Embryonic facial prominence (tissue), 1 donor: ENCODE measurements around the gene GPAT3.

Experiments
- DNase-seq: peaks from one replicate; pipeline ENCODE4 v3.0.0-alpha.2; 2016; ENCODE audit errors: extremely low spot score

The GPAT3 gene

DNA sequence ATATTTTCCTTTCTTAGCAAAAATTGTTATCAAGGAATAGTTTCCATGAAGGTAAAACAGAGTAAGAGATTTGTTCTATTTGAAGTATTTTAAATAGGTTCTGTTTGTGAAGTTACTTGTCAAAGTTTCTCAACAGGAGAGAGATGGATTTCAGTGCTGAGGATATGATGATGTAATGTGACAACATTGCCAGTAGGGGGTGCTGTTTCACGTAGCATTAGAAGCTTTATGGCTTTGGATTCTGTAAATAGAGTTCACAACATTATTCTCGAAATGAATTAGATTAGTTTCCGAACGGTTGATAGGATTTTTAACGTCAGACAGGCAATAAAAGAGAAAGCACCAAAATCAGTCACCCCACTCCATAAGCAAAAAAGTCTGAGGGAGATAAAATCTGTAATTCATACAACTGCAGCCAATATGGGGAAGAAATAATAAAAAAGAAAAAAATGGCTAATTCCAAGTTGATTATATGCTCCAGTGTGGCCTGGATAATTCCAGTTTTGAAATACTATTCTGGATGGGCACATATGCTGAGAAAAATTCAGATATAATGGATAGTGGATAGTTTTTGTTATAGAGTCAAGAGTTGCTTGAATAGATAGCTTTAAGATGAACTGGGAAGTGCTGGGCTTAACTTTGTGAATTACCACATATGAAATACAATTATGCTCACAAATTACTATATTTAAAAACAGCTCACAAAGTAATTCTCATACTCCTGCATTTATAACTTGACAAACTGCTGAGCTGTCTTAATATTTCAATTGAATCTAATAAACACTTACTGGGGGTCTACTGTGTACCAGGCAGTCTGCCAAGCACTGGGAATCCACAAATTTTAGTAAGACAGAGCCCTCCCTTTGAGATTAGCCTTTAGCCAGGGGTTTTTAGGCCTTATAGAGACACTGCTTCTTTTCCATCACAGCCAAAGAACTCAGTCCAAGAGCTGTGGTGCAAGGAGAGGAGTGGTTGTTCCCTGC lies 109.1 kb downstream of the GPAT3 start:
- peak; percentile 56 for DNase-seq

DNA sequence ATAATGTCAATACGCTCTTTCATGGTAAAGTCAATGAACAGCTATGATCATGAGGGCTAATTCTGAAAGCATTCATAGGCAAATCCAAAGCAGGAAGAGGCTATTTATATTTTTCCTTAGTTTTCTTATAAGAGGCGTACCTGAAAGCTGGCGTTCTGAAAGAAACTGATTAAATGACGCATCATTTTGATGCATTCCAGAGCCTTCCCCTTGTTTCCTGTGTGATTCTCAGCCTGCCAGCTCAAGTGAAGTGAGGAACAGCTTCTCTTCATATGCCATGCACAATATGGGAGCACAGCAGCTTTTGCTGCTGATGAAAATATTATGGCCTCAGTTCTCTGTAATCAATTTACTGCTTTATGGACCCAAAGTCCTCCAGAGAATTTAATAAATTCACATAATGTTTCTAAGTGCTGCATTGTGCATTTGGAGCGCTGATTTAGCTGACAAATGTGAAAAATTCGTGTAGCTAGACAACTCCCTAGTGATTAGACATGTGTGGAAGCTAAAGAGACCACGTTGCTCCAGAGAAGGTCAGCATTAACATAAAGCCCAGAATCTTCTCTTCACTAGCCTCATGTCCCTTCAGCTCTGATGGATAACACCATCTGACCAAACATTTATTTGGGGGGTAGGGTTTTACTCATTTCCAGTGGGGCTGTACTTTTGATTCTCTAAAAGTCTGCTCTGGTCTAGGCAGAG lies 110.8 kb downstream of the GPAT3 start:
- DNase-seq: no peak

DNA sequence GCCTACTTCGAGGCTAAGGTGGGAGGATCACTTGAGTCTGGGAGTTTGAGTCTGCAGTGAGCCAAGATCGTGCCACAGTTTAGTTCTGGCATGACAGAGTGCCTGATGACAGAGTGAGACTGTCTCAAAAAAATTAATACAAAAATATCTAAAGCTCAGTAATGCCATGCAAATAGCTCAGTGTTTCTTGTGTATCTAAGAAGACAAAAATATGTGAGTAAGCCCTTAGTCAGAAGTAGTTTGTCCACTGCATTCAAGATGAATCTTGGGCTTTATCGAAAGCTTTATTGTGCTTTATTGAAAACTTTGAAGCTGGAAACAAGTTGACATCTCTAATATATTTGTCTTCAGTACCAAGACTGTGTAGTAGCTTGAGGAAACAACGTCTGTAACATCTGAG lies 115.9 kb downstream of the GPAT3 start:
- DNase-seq: no peak
